AG10803 (cell line): ENCODE results near the gene PLVAP.

Experiments used
- DNase-seq: peaks from one replicate; pipeline ENCODE4 v3.0.0; 2010; ENCODE audit warnings: low read depth
- H3K4me3 ChIP-seq: 2 replicates; pipeline ENCODE4 v1.5.1; 2011; ENCODE audit warnings: mild to moderate bottlenecking, low read length, control low read depth
- TF ChIP-seq, protein P1 (sequence below): conservative IDR thresholded peaks from 2 replicates; pipeline ENCODE4 v1.5.1; 2011; ENCODE audit warnings: mild to moderate bottlenecking, low read length, control low read depth, inconsistent platforms

PLVAP gene

DNA sequence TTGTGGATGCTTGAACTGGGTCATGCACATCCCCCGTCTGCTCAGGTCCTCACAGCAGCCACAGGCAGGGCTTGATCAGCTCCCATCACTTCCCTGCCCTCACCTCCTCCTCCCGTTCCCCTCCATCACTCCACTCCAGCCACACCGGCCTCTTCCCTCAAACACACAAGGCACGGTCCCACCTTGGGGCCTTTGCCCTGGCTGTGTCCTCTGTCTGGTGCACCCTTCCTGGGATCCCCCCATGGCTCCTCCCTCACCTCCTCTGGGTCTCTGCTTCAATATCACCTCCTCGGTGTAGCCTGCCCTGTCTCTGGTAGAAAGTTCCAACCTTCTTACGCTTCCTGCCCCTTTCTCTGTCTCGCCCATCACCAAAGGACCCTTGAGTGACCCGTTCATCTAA lies 23.8 kb downstream of the PLVAP start:
- TF ChIP-seq, protein P1, sequence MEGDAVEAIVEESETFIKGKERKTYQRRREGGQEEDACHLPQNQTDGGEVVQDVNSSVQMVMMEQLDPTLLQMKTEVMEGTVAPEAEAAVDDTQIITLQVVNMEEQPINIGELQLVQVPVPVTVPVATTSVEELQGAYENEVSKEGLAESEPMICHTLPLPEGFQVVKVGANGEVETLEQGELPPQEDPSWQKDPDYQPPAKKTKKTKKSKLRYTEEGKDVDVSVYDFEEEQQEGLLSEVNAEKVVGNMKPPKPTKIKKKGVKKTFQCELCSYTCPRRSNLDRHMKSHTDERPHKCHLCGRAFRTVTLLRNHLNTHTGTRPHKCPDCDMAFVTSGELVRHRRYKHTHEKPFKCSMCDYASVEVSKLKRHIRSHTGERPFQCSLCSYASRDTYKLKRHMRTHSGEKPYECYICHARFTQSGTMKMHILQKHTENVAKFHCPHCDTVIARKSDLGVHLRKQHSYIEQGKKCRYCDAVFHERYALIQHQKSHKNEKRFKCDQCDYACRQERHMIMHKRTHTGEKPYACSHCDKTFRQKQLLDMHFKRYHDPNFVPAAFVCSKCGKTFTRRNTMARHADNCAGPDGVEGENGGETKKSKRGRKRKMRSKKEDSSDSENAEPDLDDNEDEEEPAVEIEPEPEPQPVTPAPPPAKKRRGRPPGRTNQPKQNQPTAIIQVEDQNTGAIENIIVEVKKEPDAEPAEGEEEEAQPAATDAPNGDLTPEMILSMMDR, result no peak

DNA sequence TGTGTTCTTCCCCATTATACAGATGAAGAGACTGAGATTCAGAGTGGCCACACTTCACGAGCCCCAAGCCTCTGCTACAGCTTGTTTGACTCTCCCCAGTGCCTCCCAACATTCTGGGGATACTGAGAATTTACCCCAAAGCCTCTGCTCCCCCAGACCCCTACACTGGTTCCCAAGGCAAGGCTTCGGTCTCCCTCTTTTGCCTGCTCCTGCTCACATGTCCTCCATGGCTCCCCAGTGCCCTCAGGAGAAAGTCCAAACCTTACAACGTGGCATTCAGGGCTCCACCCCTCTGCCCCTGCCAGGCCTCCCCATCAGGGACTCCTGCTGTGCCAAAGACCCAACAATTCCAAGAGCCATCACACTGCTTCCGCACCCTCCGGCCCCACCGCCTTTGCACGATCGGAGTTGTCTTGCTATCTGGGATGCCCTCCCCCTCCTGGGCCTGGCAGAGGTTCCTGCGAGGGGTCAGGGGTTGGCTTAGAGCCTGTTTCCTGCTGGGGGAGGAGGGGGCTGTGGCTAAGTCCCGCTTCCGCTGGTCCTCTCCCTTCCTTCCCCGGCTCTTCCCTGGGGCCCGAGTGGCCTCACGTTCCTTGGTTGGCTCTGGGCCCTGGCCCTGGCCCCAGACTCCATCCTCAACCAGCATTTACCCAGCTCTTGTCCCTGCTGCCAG lies 24.4 kb downstream of the PLVAP start:
- TF ChIP-seq, protein P1, result no peak
- H3K4me3 ChIP-seq, result no peak overlapping the region

More for the DNA sequence above, 23.8 kb downstream of the PLVAP start:
- DNase-seq, result no peak
- H3K4me3 ChIP-seq, result no peak overlapping the region

DNA sequence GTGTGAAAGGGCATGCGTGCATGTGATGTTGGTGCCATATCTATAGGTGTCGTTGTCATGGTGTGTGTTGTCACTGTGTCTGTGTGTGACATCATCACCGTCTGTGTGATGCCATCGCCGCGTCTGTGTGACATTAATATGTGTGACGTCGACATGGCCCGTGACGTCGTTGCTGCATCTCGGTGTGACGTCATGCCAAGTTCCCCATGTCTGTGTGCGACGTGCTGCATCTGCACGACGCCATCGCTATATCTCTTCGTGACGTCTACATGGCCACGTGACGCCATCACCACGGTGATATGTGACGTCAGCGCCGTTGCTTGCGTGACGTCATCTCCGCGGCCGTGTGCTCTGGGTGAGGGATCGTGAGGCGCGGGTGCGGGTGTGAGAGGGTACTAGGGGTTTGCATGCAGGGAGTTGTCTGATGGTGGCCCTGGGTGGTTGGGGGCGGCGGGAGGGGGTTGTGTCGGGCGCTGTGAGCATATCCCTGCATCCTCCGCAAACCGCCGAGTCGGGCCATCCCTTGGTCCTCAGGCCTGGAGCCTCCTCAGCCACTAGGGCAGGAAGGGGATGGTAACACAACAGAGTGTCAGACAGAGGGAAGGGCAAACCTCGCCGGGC lies 25.2 kb downstream of the PLVAP start:
- TF ChIP-seq, protein P1, result no peak
- no peak for DNase-seq

More for the DNA sequence above, 24.4 kb downstream of the PLVAP start:
- DNase-seq, result no peak

DNA sequence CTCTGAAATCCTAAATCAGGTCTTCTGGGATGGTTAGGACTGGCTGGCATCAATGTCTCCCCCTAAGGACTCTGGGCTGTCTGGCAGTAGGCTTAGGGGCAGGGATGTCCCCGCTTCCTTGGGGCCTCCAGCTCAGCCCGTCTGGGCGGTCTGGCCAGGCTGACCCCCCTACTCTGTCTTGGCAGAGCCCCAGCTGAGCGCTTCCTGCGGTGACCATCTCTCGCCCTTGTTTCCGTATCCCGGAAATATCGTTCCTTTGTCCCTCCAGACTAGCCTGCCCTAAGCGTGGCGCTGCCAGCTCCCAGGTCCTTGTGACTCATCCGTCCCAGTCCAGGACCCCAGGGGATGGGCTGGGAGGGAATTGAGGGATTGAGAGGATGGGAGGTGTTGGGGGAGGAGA lies 28.4 kb downstream of the PLVAP start:
- peak; percentile 29 for DNase-seq
- H3K4me3 ChIP-seq, result peak overlapping the region; percentile 36
- TF ChIP-seq, protein P1, result no peak

More for the DNA sequence above, 25.2 kb downstream of the PLVAP start:
- H3K4me3 ChIP-seq, result no peak overlapping the region

DNA sequence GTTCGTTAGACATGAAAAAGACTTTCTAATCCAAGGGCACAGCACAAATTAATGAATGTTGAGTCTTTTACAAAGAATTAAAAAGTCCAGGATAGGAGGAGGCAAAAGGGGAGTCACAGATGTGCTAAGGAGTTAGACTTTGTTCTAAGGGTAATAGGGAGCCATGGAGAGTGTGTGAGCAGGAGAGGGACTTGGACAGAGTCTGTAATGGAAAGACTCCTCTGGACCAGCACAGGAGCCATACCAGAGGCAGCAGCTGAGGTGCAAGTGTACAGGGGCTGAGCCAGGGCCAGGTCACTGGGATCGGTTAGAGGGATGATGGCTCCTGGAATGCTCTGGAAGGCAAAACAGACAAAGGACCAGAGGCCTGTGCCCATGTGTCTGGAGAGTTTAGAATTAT lies 29.3 kb downstream of the PLVAP start:
- TF ChIP-seq, protein P1, result no peak
- no peak overlapping the region for H3K4me3 ChIP-seq
- no peak for DNase-seq

DNA sequence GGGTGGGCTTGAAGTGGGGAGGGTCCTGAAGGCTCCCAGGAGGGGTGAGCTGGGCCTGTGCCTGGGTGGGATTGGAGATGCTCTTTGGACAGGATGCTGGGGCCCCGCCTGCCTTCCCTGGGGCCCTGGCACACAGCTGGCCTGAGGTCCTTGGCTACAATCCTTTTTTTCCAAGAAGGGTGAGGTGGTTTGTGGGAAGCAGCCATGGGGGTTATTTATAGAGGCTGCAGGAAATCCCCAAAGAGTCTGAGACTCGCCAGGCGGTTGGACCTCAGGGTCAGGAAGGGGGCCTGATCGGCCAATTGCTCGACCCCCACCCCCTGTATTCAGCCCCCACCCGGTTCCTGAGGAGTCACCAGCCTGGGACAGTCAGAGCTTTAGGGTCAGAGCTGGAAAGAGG lies 29.8 kb downstream of the PLVAP start:
- DNase-seq, result no peak
- TF ChIP-seq, protein P1, result no peak
- H3K4me3 ChIP-seq, result no peak overlapping the region

DNA sequence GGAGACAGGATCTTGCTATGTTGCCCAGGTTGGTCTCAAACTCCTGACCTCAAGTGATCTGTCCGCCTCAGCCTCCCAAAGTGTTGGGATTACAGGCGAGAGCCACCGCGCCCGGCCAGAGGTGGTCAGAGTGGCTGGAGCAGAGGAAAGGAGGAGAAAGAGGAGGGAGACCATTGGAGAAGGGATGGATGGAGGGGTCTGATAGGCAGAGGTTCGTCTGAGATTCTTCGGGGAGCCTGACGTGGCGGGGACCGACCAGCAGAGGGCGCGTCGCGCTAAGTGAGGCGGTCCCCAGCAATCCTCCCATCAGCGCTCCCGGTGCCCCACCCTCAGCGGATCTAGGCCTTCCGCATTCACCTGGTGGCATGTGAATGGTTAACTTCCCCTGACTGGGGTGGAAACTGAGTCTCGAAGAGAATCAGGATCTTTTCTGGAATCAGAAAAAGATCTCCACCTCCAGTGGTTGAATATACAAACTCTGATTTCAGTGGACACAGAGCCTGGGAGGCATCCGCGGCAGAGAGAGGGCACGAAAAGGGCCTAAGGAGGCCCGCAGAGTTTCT lies 31.0 kb downstream of the PLVAP start:
- H3K4me3 ChIP-seq, result no peak overlapping the region
- DNase-seq, result peak; percentile 41
- TF ChIP-seq, protein P1, result peak; percentile 80
